SK-N-SH (cell line): ENCODE data around the gene BRD2. TPM values are rescaled to one million over a fixed set of nuclear protein-coding genes. Genes with fewer than 3 reads are reported as not detected.
A peak's percentile ranks its signal among the peaks of the same experiment; 100 is the strongest.

ENCODE experiments used
- CTCF ChIA-PET: fragments of 300-600, 350-600 bp; formaldehyde crosslinking; extraction: SDS; loops from one replicate; lab custom pipeline; 2021; lab: Yijun Ruan, JAX
- POLR2A ChIA-PET: fragments of 350-600 bp; sonication (Branson Sonifier 250); formaldehyde crosslinking; extraction: SDS; loops from one replicate; lab custom pipeline; 2020; ENCODE audit warnings: antibody characterized with exemption, inconsistent platforms; lab: Yijun Ruan, JAX
- DNase-seq: peaks from one replicate; pipeline ENCODE4 v3.0.0; 2012
- H2AFZ ChIP-seq: fragments of 200-600 bp; sonication (generic); 2 replicates; pipeline ENCODE4 v1.8.1; 2016; ENCODE audit warnings: antibody characterized with exemption, mild to moderate bottlenecking, low read depth
- H3F3A ChIP-seq: fragments of 200-600 bp; sonication (generic); replicated peaks from 2 replicates; pipeline ENCODE3; 2016; ENCODE audit warnings: antibody characterized with exemption, mild to moderate bottlenecking; ENCODE audit not compliant: insufficient read depth
- H3K27ac ChIP-seq, 2 experiments: fragments of 200-500 bp in 1 of 2; fragments of 200-600 bp in 1 of 2; sonication (Bioruptor generic) in 1 of 2; sonication (generic), shearing (Covaris generic) in 1 of 2; 2 replicates each; pipeline versions ENCODE4 v1.5.1 to v1.6.1; 2014 to 2016; ENCODE audit warnings: low read depth in 2 of 2, inconsistent platforms in 1 of 2, low read length in 1 of 2, mild to moderate bottlenecking in 1 of 2, mixed read lengths in 1 of 2
- H3K27me3 ChIP-seq: fragments of 200-600 bp; sonication (generic), shearing (Covaris generic); 2 replicates; pipeline ENCODE4 v1.6.1; 2016; ENCODE audit warnings: mixed run types; ENCODE audit not compliant: insufficient read depth
- H3K36me3 ChIP-seq, 2 experiments: fragments of 200-500 bp in 1 of 2; fragments of 200-600 bp in 1 of 2; sonication (Bioruptor generic) in 1 of 2; sonication (generic) in 1 of 2; replicated peaks in 1 of 2; 2 replicates each; pipeline versions ENCODE3 to v1.5.1; 2014 to 2016; ENCODE audit warnings: low read length in 1 of 2, mild to moderate bottlenecking in 1 of 2; ENCODE audit not compliant: insufficient read depth in 2 of 2, control insufficient read depth in 1 of 2
- H3K4me1 ChIP-seq, 2 experiments: fragments of 200-500 bp in 1 of 2; fragments of 200-600 bp in 1 of 2; sonication (Bioruptor generic) in 1 of 2; sonication (generic), shearing (Covaris generic) in 1 of 2; 2 replicates each; pipeline versions ENCODE4 v1.5.1 to v1.6.1; 2014 to 2016; ENCODE audit warnings: low read depth in 1 of 2, low read length in 1 of 2, mixed run types in 1 of 2; ENCODE audit not compliant: insufficient read depth in 2 of 2, control insufficient read depth in 1 of 2
- H3K4me2 ChIP-seq: fragments of 200-600 bp; sonication (generic), shearing (Covaris generic); 2 replicates; pipeline ENCODE4 v1.6.1; 2017; ENCODE audit warnings: mixed run types
- H3K4me3 ChIP-seq, 2 experiments: fragments of 200-500 bp in 1 of 2; fragments of 200-600 bp in 1 of 2; sonication (Bioruptor generic) in 1 of 2; sonication (generic), shearing (Covaris generic) in 1 of 2; 2 replicates each; pipeline versions ENCODE4 v1.5.1 to v1.8.1; 2014 to 2016; ENCODE audit warnings: low read depth in 2 of 2, inconsistent platforms in 1 of 2, low read length in 1 of 2, mild to moderate bottlenecking in 1 of 2, mixed read lengths in 1 of 2, moderate library complexity in 1 of 2
- H3K79me2 ChIP-seq: fragments of 200-600 bp; sonication (generic); 2 replicates; pipeline ENCODE4 v1.8.1; 2017; ENCODE audit warnings: mild to moderate bottlenecking; ENCODE audit not compliant: insufficient read depth
- H3K9ac ChIP-seq: fragments of 200-600 bp; sonication (generic); 2 replicates; pipeline ENCODE4 v1.6.1; 2017; ENCODE audit warnings: mixed run types
- H3K9me2 ChIP-seq: fragments of 200-600 bp; sonication (generic); 2 replicates; pipeline ENCODE4 v1.6.1; 2017; ENCODE audit warnings: mixed run types
- H3K9me3 ChIP-seq: fragments of 200-600 bp; sonication (generic); 2 replicates; pipeline ENCODE4 v1.6.1; 2017; ENCODE audit warnings: mixed run types, mild to moderate bottlenecking, moderate library complexity
- H4K20me1 ChIP-seq: fragments of 200-600 bp; sonication (generic); 2 replicates; pipeline ENCODE4 v1.6.1; 2017; ENCODE audit warnings: mild to moderate bottlenecking, mixed run types; ENCODE audit not compliant: insufficient read depth
- CHD2 ChIP-seq: fragments of 150-350 bp; IDR thresholded peaks from 2 replicates; pipeline ENCODE4 v1.6.1; 2018; ENCODE audit warnings: low read length; ENCODE audit not compliant: partially characterized antibody
- EP300 ChIP-seq, 2 experiments: IDR thresholded peaks; 2 replicates each; pipeline versions ENCODE4 v1.4.0 to v1.6.1; 2012; ENCODE audit warnings: borderline replicate concordance in 1 of 2, low read depth in 1 of 2, low read length in 1 of 2
- EZH2phosphoT487 ChIP-seq: fragments of 200-600 bp; sonication (generic); IDR thresholded peaks from 2 replicates; pipeline ENCODE4 v1.6.1; 2017; ENCODE audit warnings: low read depth, mixed run types, mild to moderate bottlenecking, antibody characterized with exemption, moderate library complexity, borderline replicate concordance
- GABPA ChIP-seq: IDR thresholded peaks from 2 replicates; pipeline ENCODE4 v1.4.0; 2012; ENCODE audit warnings: low read depth, mild to moderate bottlenecking
- GATA2 ChIP-seq: sonication (generic); formaldehyde crosslinking; IDR thresholded peaks from 2 replicates; pipeline ENCODE4 v1.5.0; 2020; ENCODE audit warnings: mild to moderate bottlenecking, missing genetic modification reagents
- JUND ChIP-seq: IDR thresholded peaks from 2 replicates; pipeline ENCODE4 v1.4.0; 2012
- MXI1 ChIP-seq: IDR thresholded peaks from 2 replicates; pipeline ENCODE4 v1.6.1; 2012; ENCODE audit warnings: mild to moderate bottlenecking, low read depth, low read length, improper control_type of control experiment
- NFIC ChIP-seq: IDR thresholded peaks from 2 replicates; pipeline ENCODE4 v1.4.0; 2012; ENCODE audit warnings: borderline replicate concordance
- NRF1 ChIP-seq: IDR thresholded peaks from 2 replicates; pipeline ENCODE4 v1.6.1; 2012; ENCODE audit warnings: low read depth, mild to moderate bottlenecking, low read length
- POLR2AphosphoS5 ChIP-seq: IDR thresholded peaks from 2 replicates; pipeline ENCODE4 v1.6.1; 2012; ENCODE audit warnings: low read depth, low read length
- RAD21 ChIP-seq: IDR thresholded peaks from 2 replicates; pipeline ENCODE4 v1.6.1; 2012; ENCODE audit warnings: mild to moderate bottlenecking, low read length
- RFX5 ChIP-seq: IDR thresholded peaks from 2 replicates; pipeline ENCODE4 v1.6.1; 2012; ENCODE audit warnings: mild to moderate bottlenecking, improper control_type of control experiment, low read length
- RXRA ChIP-seq: IDR thresholded peaks from 2 replicates; pipeline ENCODE4 v1.4.0; 2012; ENCODE audit warnings: low read depth, mild to moderate bottlenecking, borderline replicate concordance
- SIN3A ChIP-seq: IDR thresholded peaks from 2 replicates; pipeline ENCODE4 v1.6.1; 2012; ENCODE audit warnings: low read depth, mild to moderate bottlenecking, low read length, moderate library complexity, borderline replicate concordance
- TAF1 ChIP-seq: IDR thresholded peaks from 2 replicates; pipeline ENCODE4 v1.6.1; 2012; ENCODE audit warnings: low read depth, mild to moderate bottlenecking, low read length, moderate library complexity, borderline replicate concordance
- USF1 ChIP-seq: IDR thresholded peaks from 2 replicates; pipeline ENCODE4 v1.4.0; 2012; ENCODE audit warnings: low read depth, borderline replicate concordance
- USF2 ChIP-seq: fragments of 150-350 bp; IDR thresholded peaks from 2 replicates; pipeline ENCODE4 v1.6.1; 2017; ENCODE audit warnings: antibody characterized with exemption, low read length, low read depth, borderline replicate concordance
- YY1 ChIP-seq: IDR thresholded peaks from 2 replicates; pipeline ENCODE4 v1.4.0; 2012; ENCODE audit warnings: low read depth, mild to moderate bottlenecking
- WGBS: methylation state at CpG from one replicate; pipeline ENCODE4 v1.1.6; 2017; ENCODE audit warnings: low lambda C conversion rate; 5-methylcytosine and 5-hydroxymethylcytosine counted together
- polyA plus RNA-seq, 3 experiments: library from polyadenylated mRNA; depleted of rRNA; stranded (reverse); fragments of >200 nt; gene quantifications; 2 replicates each; pipeline ENCODE4 v1.2.3, GENCODE V29; 2012

BRD2 gene
- 104 and 116 TPM in 2 replicates for polyA plus RNA-seq (2012; rRNA removed)
- 87.9 and 91.4 TPM in 2 replicates for polyA plus RNA-seq (2012; cell fraction: cytosol; rRNA removed)
- 186 and 280 TPM in 2 replicates for polyA plus RNA-seq (2012; cell fraction: nucleus; rRNA removed)

GRCh38 chr6:32968093-32968866, at the start of gene BRD2:
Gene BRD2 (plus strand): TSS chr6:32968594. CDS start chr6:32972899, 4,305 bp downstream.
- Histone ChIP-seq H3K9me3 (no peaks in the 10 kb centered on the region), H3K9ac (peak within 1 kb of the TSS; percentile 94), H3K9me2 (no peaks in the 10 kb centered on the region), H3K4me1 (peaks cover 6% of the 10 kb centered on the region in 2 experiments; a peak in 2 of 4 replicates), H3K36me3 (peaks cover 11 to 15% of the 10 kb centered on the region in 2 experiments), H3K27ac (peak within 1 kb of the TSS; percentile 97 to 99), H3F3A (peaks cover 33% of the 10 kb centered on the region), H3K27me3 (no peaks in the 10 kb centered on the region), H3K4me3 (peak within 1 kb of the TSS; percentile 80 to 83), H3K4me2 (peak within 1 kb of the TSS; percentile 97), H4K20me1 (peaks cover 12% of the 10 kb centered on the region), H3K79me2 (peaks cover 54% of the 10 kb centered on the region), H2AFZ (peak within 1 kb of the TSS; percentile 65)
- CTCF ChIA-PET, result interaction anchor here (0.7 to 12.0 kb wide), 24 partner anchors 8 to 891 kb away, joined by 3 to 203 read pairs (median 4); partner anchors contain the start of genes HLA-DMA, HLA-DMB and TAP2
- 2% methylated on average over 10 of the region's 62 CpGs for WGBS
- TF ChIP-seq EP300 (IDR thresholded peaks at IDR 0.05; ENCODE audit: borderline replicate concordance in 1 of 2, low read depth in 1 of 2, low read length in 1 of 2) (peak; percentile 17 to 26; a peak in 1 of 4 replicates), EZH2phosphoT487 (no peak), GATA2 (CRISPR knock-in tag) (peak; percentile 23; the same call in 1 of the 2 replicates), SIN3A (peak; percentile 78), RFX5 (peak; percentile 53; the same call in 1 of the 2 replicates), NFIC (peak; percentile 45; the same call in 1 of the 2 replicates), GABPA (no peak), JUND (no peak), RXRA (peak; percentile 23; the same call in 1 of the 2 replicates), NRF1 (peak; percentile 98), CHD2 (peak; percentile 82), YY1 (peak; percentile 88), RAD21 (no peak), MXI1 (peak; percentile 67; the same call in 1 of the 2 replicates), TAF1 (peak; percentile 64; the same call in 1 of the 2 replicates), POLR2AphosphoS5 (peak; percentile 82), USF1 (peak; percentile 94), USF2 (peak; percentile 46; the same call in 1 of the 2 replicates)
- POLR2A ChIA-PET, result interaction anchor here (1.2 kb wide), 1 partner anchor 13 kb away, joined by 3 read pairs; no protein-coding TSS in a partner anchor
- peak; percentile 93 for DNase-seq
